Activated CD4-positive, alpha-beta T cell treated with anti-CD3 and anti-CD28 coated beads, Interleukin-2, amount 10 ng/mL, durations not matched to agents 7 days and 5 days (primary cell): ENCODE results near the gene MDH1. TPM values are rescaled to one million over a fixed set of nuclear protein-coding genes. Genes with fewer than 3 reads are reported as not detected.
"Not testable (repeated sequence)": the region's sequence is repeated elsewhere in the genome, so short reads cannot be mapped to it uniquely, and the experiment has no call there.

Experiments
- CTCF ChIA-PET: fragments of 350-600 bp; sonication (Branson Sonifier 250); formaldehyde crosslinking; loops from one replicate; lab custom pipeline; 2021; ENCODE audit warnings: antibody characterized with exemption; lab: Charles Lee
- POLR2A ChIA-PET: fragments of 350-600 bp; sonication (Branson Sonifier 250); formaldehyde crosslinking; loops from one replicate; lab custom pipeline; 2021; ENCODE audit warnings: antibody characterized with exemption; lab: Charles Lee
- DNase-seq: peaks from one replicate; pipeline ENCODE4 v3.0.0-alpha.2; 2020
- H3K27ac Mint-ChIP-seq: one replicate; pipeline ENCODE4 v1.8.0; 2021; ENCODE audit warnings: mild to moderate bottlenecking, moderate library complexity, mixed read lengths
- H3K27me3 Mint-ChIP-seq: one replicate; pipeline ENCODE4 v1.8.0; 2021; ENCODE audit warnings: mixed read lengths
- H3K36me3 Mint-ChIP-seq: one replicate; pipeline ENCODE4 v1.8.0; 2021; ENCODE audit warnings: low read depth, mixed read lengths
- H3K4me1 Mint-ChIP-seq: one replicate; pipeline ENCODE4 v1.8.0; 2021; ENCODE audit warnings: mixed read lengths
- H3K4me3 Mint-ChIP-seq: one replicate; pipeline ENCODE4 v1.8.0; 2021; ENCODE audit warnings: mild to moderate bottlenecking, moderate library complexity, mixed read lengths
- H3K9me3 Mint-ChIP-seq: one replicate; pipeline ENCODE4 v1.8.0; 2021; ENCODE audit warnings: mixed read lengths
- total RNA-seq, 2 experiments: library from RNA; stranded (reverse); gene quantifications; one replicate each; pipeline ENCODE4 v1.2.3, GENCODE V29; 2021

MDH1 gene
- total RNA-seq, result 100 to 1,000 TPM; 164 to 176 TPM

- ChIA-PET POLR2A (interaction anchor here (0.6 to 1.2 kb wide), 3 partner anchors 12 to 1373 kb away, joined by 3 read pairs; no protein-coding TSS in a partner anchor), CTCF (interaction anchor here (0.6 to 1.2 kb wide), 5 partner anchors 11 to 626 kb away, joined by 3 to 5 read pairs (median 4); no protein-coding TSS in a partner anchor)
- peak; percentile 95 for DNase-seq
- Mint-ChIP-seq H3K27me3 (no peaks in the 10 kb centered on the region), H3K4me1 (peaks cover 38% of the 10 kb centered on the region), H3K4me3 (peak within 1 kb of the TSS; percentile 96), H3K36me3 (peaks cover 12% of the 10 kb centered on the region), H3K9me3 (no peaks in the 10 kb centered on the region), H3K27ac (peak within 1 kb of the TSS; percentile 95)
Observed at GRCh38 chr2:63588385-63589147, at the start of gene MDH1, which contains the start of gene WDPCP. Gene MDH1 (plus strand): TSS chr2:63588963. CDS start chr2:63589044, 81 bp downstream. Gene WDPCP (minus strand): TSS chr2:63588477. CDS start chr2:63588271, 206 bp downstream.

- Mint-ChIP-seq H3K27ac (no peak overlapping the region), H3K4me1 (no peaks in the 10 kb centered on the region), H3K9me3 (peaks cover 7% of the 10 kb centered on the region), H3K4me3 (no peak overlapping the region), H3K36me3 (no peaks in the 10 kb centered on the region), H3K27me3 (no peaks in the 10 kb centered on the region)
- ChIA-PET CTCF (no interaction called here), POLR2A (no interaction called here)
- DNase-seq, result no peak
Observed at GRCh38 chr2:63539416-63540162, 49.2 kb upstream of the MDH1 start.

DNA sequence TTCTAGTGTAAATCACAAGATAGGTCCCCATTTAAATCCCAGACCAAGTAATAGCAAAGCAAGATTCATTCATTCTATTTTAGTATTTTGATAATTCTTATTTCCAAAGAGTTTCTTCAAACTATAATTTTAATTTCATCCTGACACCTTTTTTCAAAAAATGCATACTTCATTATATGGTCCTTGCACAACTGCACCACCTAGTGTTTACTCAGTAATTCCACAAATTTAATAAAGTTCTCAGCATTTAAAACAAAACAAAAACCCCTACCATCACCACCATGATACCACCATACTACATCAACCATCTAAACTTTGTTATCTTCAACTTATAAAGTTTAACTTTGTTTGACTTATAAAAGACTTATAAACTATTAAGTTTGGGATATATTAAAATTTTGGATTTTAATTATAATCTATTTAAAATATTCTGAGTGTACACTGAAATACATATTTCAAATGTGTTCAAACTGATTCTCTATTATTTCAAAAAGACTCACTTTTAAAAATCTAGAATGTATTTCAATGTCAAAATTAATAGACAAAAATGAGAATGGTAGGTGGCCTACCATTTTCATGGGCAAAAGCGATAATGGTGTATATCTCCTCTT lies 44.6 kb upstream of the MDH1 start:
- ChIA-PET POLR2A (no interaction called here), CTCF (interaction anchor here (0.7 kb wide), 1 partner anchor 113 kb away, joined by 5 read pairs; no protein-coding TSS in a partner anchor)
- Mint-ChIP-seq H3K4me3 (no peak overlapping the region), H3K9me3 (no peaks in the 10 kb centered on the region), H3K4me1 (no peaks in the 10 kb centered on the region), H3K27me3 (no peaks in the 10 kb centered on the region), H3K36me3 (no peaks in the 10 kb centered on the region), H3K27ac (no peak overlapping the region)
- DNase-seq, result no peak

GRCh38 chr2:63545023-63545422 lies 43.7 kb upstream of the MDH1 start:
- ChIA-PET CTCF (no interaction called here), POLR2A (no interaction called here)
- Mint-ChIP-seq H3K9me3 (no peaks in the 10 kb centered on the region), H3K4me1 (peaks cover under 1% of the 10 kb centered on the region), H3K27me3 (no peaks in the 10 kb centered on the region), H3K27ac (no peak overlapping the region), H3K36me3 (no peaks in the 10 kb centered on the region), H3K4me3 (no peak overlapping the region)
- no peak for DNase-seq

DNA sequence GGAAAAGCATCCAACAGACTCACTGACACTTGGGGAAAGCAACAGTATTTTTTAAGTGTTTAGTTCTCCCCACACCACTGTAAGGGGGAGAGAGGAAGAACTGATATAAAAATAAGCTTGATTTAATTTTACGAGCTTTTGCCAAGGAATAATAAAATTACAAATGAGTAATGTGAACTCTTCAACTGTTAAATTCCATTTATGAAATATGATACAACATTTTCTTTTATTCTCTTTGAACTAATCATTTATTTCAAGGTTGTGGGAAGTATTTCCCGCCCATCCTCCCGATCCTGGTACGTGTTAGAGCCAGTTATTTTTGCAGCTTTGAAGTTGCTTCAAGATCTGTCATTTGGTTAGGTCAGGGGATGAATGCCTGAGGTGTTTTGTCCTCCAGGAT lies 35.7 kb upstream of the MDH1 start:
- Mint-ChIP-seq H3K9me3 (peaks cover 8% of the 10 kb centered on the region), H3K4me1 (peaks cover 10% of the 10 kb centered on the region), H3K27me3 (no peaks in the 10 kb centered on the region), H3K4me3 (no peak overlapping the region), H3K27ac (no peak overlapping the region), H3K36me3 (peaks cover 6% of the 10 kb centered on the region)
- DNase-seq, result no peak
- POLR2A ChIA-PET, result no interaction called here
- CTCF ChIA-PET, result no interaction called here

DNA sequence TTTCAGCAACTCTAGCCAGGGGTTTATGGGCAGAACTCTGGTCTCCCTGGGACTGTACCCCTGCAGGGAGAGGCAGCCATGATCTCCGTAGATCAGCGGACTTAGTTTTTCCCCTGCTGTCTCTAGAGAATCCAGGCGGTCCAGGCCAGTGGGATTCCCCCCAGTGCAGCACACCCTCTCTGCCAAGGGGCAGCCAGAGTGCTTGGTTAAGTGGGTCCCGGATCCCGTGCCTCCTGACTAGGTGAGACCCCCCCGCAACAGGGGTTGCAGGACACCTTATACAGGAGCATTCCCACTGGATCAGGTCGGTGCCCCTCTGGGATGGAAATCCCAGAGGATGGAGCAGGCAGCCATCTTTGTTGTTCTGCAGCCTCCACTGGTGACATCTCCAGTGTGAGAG lies 33.5 kb upstream of the MDH1 start:
- DNase-seq, result no peak
- POLR2A ChIA-PET, result no interaction called here
- Mint-ChIP-seq H3K27me3 (no peaks in the 10 kb centered on the region), H3K4me3 (no peak overlapping the region), H3K27ac (no peak overlapping the region), H3K36me3 (peaks cover 13% of the 10 kb centered on the region), H3K4me1 (peaks cover 8% of the 10 kb centered on the region), H3K9me3 (peaks cover 19% of the 10 kb centered on the region)
- CTCF ChIA-PET, result no interaction called here

GRCh38 chr2:63555931-63556330 lies 32.8 kb upstream of the MDH1 start:
- Mint-ChIP-seq H3K36me3 (peaks cover 13% of the 10 kb centered on the region), H3K27ac (no peak overlapping the region), H3K4me1 (peaks cover 6% of the 10 kb centered on the region), H3K4me3 (no peak overlapping the region), H3K27me3 (no peaks in the 10 kb centered on the region), H3K9me3 (peaks cover 22% of the 10 kb centered on the region)
- ChIA-PET CTCF (no interaction called here), POLR2A (no interaction called here)
- no peak for DNase-seq

- CTCF ChIA-PET, result interaction anchor here (0.6 to 1.1 kb wide), 2 partner anchors 9 to 606 kb away, joined by 3 read pairs; no protein-coding TSS in a partner anchor
- H3K27me3 Mint-ChIP-seq, POLR2A ChIA-PET, DNase-seq, H3K4me1 Mint-ChIP-seq, H3K4me3 Mint-ChIP-seq, H3K27ac Mint-ChIP-seq: not testable (repeated sequence)
- Mint-ChIP-seq H3K9me3 (peaks cover 25% of the 10 kb centered on the region), H3K36me3 (peaks cover 13% of the 10 kb centered on the region)
Observed at GRCh38 chr2:63557819-63558218, 30.9 kb upstream of the MDH1 start.

- peaks cover 13% of the 10 kb centered on the region for H3K36me3 Mint-ChIP-seq
- H3K4me3 Mint-ChIP-seq, DNase-seq, POLR2A ChIA-PET, H3K27ac Mint-ChIP-seq, H3K4me1 Mint-ChIP-seq, H3K27me3 Mint-ChIP-seq: not testable (repeated sequence)
- peaks cover 25% of the 10 kb centered on the region for H3K9me3 Mint-ChIP-seq
- CTCF ChIA-PET, result interaction anchor here (1.1 kb wide), 1 partner anchor 8 kb away, joined by 3 read pairs; no protein-coding TSS in a partner anchor
Observed at GRCh38 chr2:63558922-63559321, 29.8 kb upstream of the MDH1 start.

- Mint-ChIP-seq H3K27me3 (no peaks in the 10 kb centered on the region), H3K4me1 (peaks cover 2% of the 10 kb centered on the region), H3K36me3 (peaks cover 9% of the 10 kb centered on the region), H3K27ac (no peak overlapping the region), H3K4me3 (no peak overlapping the region), H3K9me3 (peaks cover 38% of the 10 kb centered on the region)
- no peak for DNase-seq
- ChIA-PET POLR2A (no interaction called here), CTCF (no interaction called here)
Observed at GRCh38 chr2:63562751-63563150, 26.0 kb upstream of the MDH1 start.

GRCh38 chr2:63569740-63570139 lies 19.0 kb upstream of the MDH1 start:
- Mint-ChIP-seq H3K4me1 (no peaks in the 10 kb centered on the region), H3K9me3 (peaks cover 31% of the 10 kb centered on the region), H3K36me3 (peaks cover 2% of the 10 kb centered on the region), H3K27ac (no peak overlapping the region), H3K4me3 (no peak overlapping the region), H3K27me3 (no peaks in the 10 kb centered on the region)
- CTCF ChIA-PET, result no interaction called here
- POLR2A ChIA-PET, result no interaction called here
- DNase-seq, result no peak

DNA sequence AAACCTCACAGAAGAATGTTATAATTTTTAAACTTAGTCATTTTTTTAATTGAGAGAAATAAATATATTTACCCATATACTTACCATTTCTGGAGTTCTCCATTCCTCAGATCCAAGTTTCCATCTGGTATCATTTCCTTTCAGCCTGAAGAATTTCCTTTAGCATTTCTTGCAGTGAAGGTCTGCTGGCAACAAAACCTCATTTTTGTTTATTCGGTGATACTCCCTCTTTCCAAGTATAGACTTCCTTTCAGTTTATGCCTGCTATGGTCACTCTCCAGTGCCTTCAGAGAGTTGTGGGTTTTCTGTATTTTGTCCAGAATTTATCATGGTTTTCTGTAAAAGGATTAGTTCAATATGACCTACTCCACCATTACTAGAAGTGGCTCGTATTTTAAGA lies 17.5 kb upstream of the MDH1 start:
- no peak for DNase-seq
- peaks cover 2% of the 10 kb centered on the region for H3K36me3 Mint-ChIP-seq
- CTCF ChIA-PET, result no interaction called here

DNA sequence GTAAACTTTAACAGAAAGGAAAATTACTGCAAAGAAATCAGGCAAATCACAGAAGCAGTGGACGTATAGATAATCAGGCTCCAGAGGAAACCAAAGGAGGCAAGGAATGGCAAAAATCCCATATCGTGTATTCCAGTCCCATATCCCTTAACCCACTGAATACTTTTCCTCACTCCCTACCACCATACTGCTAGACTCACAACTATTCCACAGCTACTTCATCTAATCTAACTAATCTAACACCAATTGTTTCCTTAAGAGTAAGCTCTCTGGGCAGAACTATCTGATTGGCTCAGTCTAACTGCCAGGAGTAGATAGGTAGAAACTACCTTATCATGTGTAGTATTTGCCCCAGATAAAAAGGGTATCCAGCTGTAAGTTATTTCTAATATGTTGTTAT lies 16.8 kb upstream of the MDH1 start:
- H3K27ac Mint-ChIP-seq, result no peak overlapping the region
- H3K4me3 Mint-ChIP-seq, result no peak overlapping the region
- no peaks in the 10 kb centered on the region for H3K4me1 Mint-ChIP-seq
- H3K9me3 Mint-ChIP-seq, result peaks cover 19% of the 10 kb centered on the region
- no peak for DNase-seq
- H3K27me3 Mint-ChIP-seq, result no peaks in the 10 kb centered on the region
- POLR2A ChIA-PET, result no interaction called here
- peaks cover 2% of the 10 kb centered on the region for H3K36me3 Mint-ChIP-seq
- CTCF ChIA-PET, result no interaction called here

More for the DNA sequence above, 17.5 kb upstream of the MDH1 start:
- H3K27me3 Mint-ChIP-seq, result no peaks in the 10 kb centered on the region
- H3K27ac Mint-ChIP-seq, result no peak overlapping the region
- H3K9me3 Mint-ChIP-seq, result peaks cover 25% of the 10 kb centered on the region
- H3K4me1 Mint-ChIP-seq, result no peaks in the 10 kb centered on the region
- no peak overlapping the region for H3K4me3 Mint-ChIP-seq
- POLR2A ChIA-PET, result no interaction called here
